Neural cell (in vitro differentiated cells): ENCODE measurements around the gene SORL1-AS1.

Experiments used
- H2AFZ ChIP-seq: fragments of 200-600, 300-800 bp; sonication (generic), shearing (Covaris generic); 2 replicates; pipeline ENCODE4 v1.6.0; 2014; ENCODE audit warnings: low read depth, mild to moderate bottlenecking, antibody characterized with exemption, low read length, moderate library complexity
- H3F3A ChIP-seq: fragments of 200-600 bp; shearing (Covaris generic); 2 replicates; pipeline ENCODE4 v1.6.1; 2016; ENCODE audit warnings: mild to moderate bottlenecking, moderate library complexity, mixed read lengths, antibody characterized with exemption, low read length; ENCODE audit not compliant: insufficient read depth, poor library complexity, severe bottlenecking
- H3K27ac ChIP-seq: fragments of 200-600, 300-800 bp; sonication (generic), shearing (Covaris generic); 2 replicates; pipeline ENCODE4 v1.5.1; 2014; ENCODE audit warnings: mild to moderate bottlenecking, low read length, moderate library complexity
- H3K27me3 ChIP-seq: fragments of 300-800, 200-600 bp; sonication (generic), shearing (Covaris generic); 2 replicates; pipeline ENCODE4 v1.6.0; 2014; ENCODE audit warnings: mild to moderate bottlenecking, low read depth, low read length, moderate library complexity; ENCODE audit not compliant: insufficient read depth
- H3K36me3 ChIP-seq: fragments of 300-800, 200-600 bp; sonication (generic), shearing (Covaris generic); 2 replicates; pipeline ENCODE4 v1.5.1; 2014; ENCODE audit warnings: mild to moderate bottlenecking, antibody characterized with exemption, low read length, moderate library complexity; ENCODE audit not compliant: insufficient read depth
- H3K4me2 ChIP-seq: fragments of 300-800, 200-600 bp; sonication (generic), shearing (Covaris generic); 2 replicates; pipeline ENCODE4 v1.6.0; 2014; ENCODE audit warnings: mild to moderate bottlenecking, low read length
- H3K4me3 ChIP-seq: fragments of 300-800, 200-600 bp; sonication (generic), shearing (Covaris generic); 2 replicates; pipeline ENCODE4 v1.5.1; 2014; ENCODE audit warnings: mild to moderate bottlenecking, low read length, moderate library complexity
- H3K79me2 ChIP-seq: fragments of 200-600 bp; shearing (Covaris generic); replicated peaks from 2 replicates; pipeline ENCODE4 v1.6.0; 2014; ENCODE audit warnings: mild to moderate bottlenecking, low read length, moderate library complexity; ENCODE audit not compliant: insufficient read depth
- H3K9ac ChIP-seq: fragments of 300-800, 200-600 bp; sonication (generic), shearing (Covaris generic); 2 replicates; pipeline ENCODE4 v1.6.1; 2016; ENCODE audit warnings: mild to moderate bottlenecking, low read length, mixed read lengths
- H3K9me2 ChIP-seq: fragments of 200-600 bp; shearing (Covaris generic); 2 replicates; pipeline ENCODE4 v1.6.1; 2016; ENCODE audit warnings: mild to moderate bottlenecking, low read length, mixed read lengths; ENCODE audit not compliant: insufficient read depth
- H3K9me3 ChIP-seq: fragments of 200-600, 300-800 bp; sonication (generic), shearing (Covaris generic); 2 replicates; pipeline ENCODE4 v1.6.1; 2016; ENCODE audit warnings: mild to moderate bottlenecking, mixed run types, low read length, moderate library complexity, mixed read lengths
- H4K20me1 ChIP-seq: fragments of 200-600 bp; shearing (Covaris generic); 2 replicates; pipeline ENCODE4 v1.6.1; 2016; ENCODE audit warnings: mild to moderate bottlenecking, mixed run types; ENCODE audit not compliant: insufficient read depth
- CTCF ChIP-seq: fragments of 450-650 bp; IDR thresholded peaks from 2 replicates; pipeline ENCODE4 v1.5.1; 2014; ENCODE audit warnings: antibody characterized with exemption, mild to moderate bottlenecking, moderate library complexity; ENCODE audit not compliant: poor library complexity, severe bottlenecking
- EP300 ChIP-seq: fragments of 450-650 bp; conservative IDR thresholded peaks from 2 replicates; pipeline ENCODE4 v1.6.1; 2014; ENCODE audit warnings: antibody characterized with exemption, mild to moderate bottlenecking, moderate library complexity; ENCODE audit not compliant: poor library complexity, severe bottlenecking
- EZH2 ChIP-seq: fragments of 200-600, 300-800 bp; shearing (Covaris generic), sonication (generic); IDR thresholded peaks from 2 replicates; pipeline ENCODE4 v1.6.1; 2014; ENCODE audit warnings: antibody characterized with exemption, low read length, borderline replicate concordance, mild to moderate bottlenecking; ENCODE audit not compliant: insufficient read depth, poor library complexity, severe bottlenecking
- MXI1 ChIP-seq: fragments of 450-650 bp; conservative IDR thresholded peaks from 2 replicates; pipeline ENCODE4 v1.6.1; 2014; ENCODE audit warnings: antibody characterized with exemption, mild to moderate bottlenecking; ENCODE audit not compliant: poor library complexity, severe bottlenecking
- POLR2AphosphoS5 ChIP-seq: IDR thresholded peaks from 2 replicates; pipeline ENCODE4 v1.6.1; 2012
- RAD21 ChIP-seq: fragments of 450-650 bp; conservative IDR thresholded peaks from 2 replicates; pipeline ENCODE4 v1.6.1; 2014; ENCODE audit warnings: antibody characterized with exemption, mild to moderate bottlenecking, moderate library complexity
- REST ChIP-seq: IDR thresholded peaks from 2 replicates; pipeline ENCODE4 v1.6.1; 2012; ENCODE audit warnings: borderline replicate concordance
- SMC3 ChIP-seq: fragments of 450-650 bp; conservative IDR thresholded peaks from 2 replicates; pipeline ENCODE4 v1.6.1; 2014; ENCODE audit warnings: antibody characterized with exemption, mild to moderate bottlenecking, moderate library complexity; ENCODE audit not compliant: poor library complexity

SORL1-AS1 gene

GRCh38 chr11:121488170-121488569 is 35.4 kb upstream of the SORL1-AS1 start:
- H3K27ac ChIP-seq, result no peak overlapping the region

GRCh38 chr11:121487191-121487590 is 34.4 kb upstream of the SORL1-AS1 start:
- Histone ChIP-seq H3F3A (no peaks in the 10 kb centered on the region), H3K36me3 (no peaks in the 10 kb centered on the region), H3K9me3 (no peaks in the 10 kb centered on the region), H2AFZ (no peak overlapping the region), H4K20me1 (no peaks in the 10 kb centered on the region), H3K27ac (no peak overlapping the region), H3K79me2 (no peaks in the 10 kb centered on the region), H3K9ac (no peak overlapping the region), H3K4me2 (no peak overlapping the region), H3K9me2 (no peaks in the 10 kb centered on the region), H3K4me3 (no peak overlapping the region), H3K27me3 (no peaks in the 10 kb centered on the region)
- TF ChIP-seq EP300, result no peak
- no peak for TF ChIP-seq REST
- TF ChIP-seq EZH2, result no peak
- TF ChIP-seq CTCF, result no peak
- no peak for TF ChIP-seq POLR2AphosphoS5
- TF ChIP-seq SMC3, result no peak

More at GRCh38 chr11:121488170-121488569, 35.4 kb upstream of the SORL1-AS1 start:
- Histone ChIP-seq H3K36me3 (no peaks in the 10 kb centered on the region), H3K9ac (no peak overlapping the region), H3K4me3 (no peak overlapping the region), H3K9me3 (no peaks in the 10 kb centered on the region), H3F3A (no peaks in the 10 kb centered on the region), H4K20me1 (no peaks in the 10 kb centered on the region), H3K4me2 (no peak overlapping the region), H3K27me3 (no peaks in the 10 kb centered on the region), H3K79me2 (no peaks in the 10 kb centered on the region), H2AFZ (no peak overlapping the region), H3K9me2 (no peaks in the 10 kb centered on the region)
- TF ChIP-seq SMC3 (no peak), POLR2AphosphoS5 (no peak), MXI1 (no peak), REST (no peak), RAD21 (no peak)
